ENCODE results near the gene HBP1. TPM values are rescaled to one million over a fixed set of nuclear protein-coding genes. Genes with fewer than 3 reads are reported as not detected.

The HBP1 gene
- total RNA-seq, 1 experiment from 2014 or later: 30.2 TPM

DNA sequence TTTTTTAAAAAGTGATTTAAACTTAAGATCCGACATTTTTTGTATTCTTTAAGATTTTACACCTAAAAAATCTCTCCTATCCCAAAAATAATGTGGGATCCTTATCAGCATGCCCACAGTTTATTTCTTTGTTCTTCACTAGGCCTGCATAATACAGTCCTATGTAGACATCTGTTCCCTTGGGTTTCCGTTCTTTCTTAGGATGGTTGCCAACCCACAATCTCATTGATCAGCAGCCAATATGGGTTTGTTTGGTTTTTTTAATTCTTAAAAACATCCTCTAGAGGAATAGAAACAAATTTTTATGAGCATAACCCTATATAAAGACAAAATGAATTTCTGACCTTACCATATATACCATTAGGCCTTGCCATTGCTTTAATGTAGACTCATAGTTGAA, 8.4 kb upstream of the HBP1 start:
- no peak for DNase-seq (ENCODE audit: unreplicated experiment)
- POLR2A ChIA-PET: no interaction called here
- BruUV-seq (replicated peaks): no TSS peak
- intact Hi-C loops (cut with micrococcal nuclease): loop anchor here (10.0 kb wide), 1 partner anchor 1096 kb away; no protein-coding TSS in a partner anchor
- TF ChIP-seq, protein P1, sequence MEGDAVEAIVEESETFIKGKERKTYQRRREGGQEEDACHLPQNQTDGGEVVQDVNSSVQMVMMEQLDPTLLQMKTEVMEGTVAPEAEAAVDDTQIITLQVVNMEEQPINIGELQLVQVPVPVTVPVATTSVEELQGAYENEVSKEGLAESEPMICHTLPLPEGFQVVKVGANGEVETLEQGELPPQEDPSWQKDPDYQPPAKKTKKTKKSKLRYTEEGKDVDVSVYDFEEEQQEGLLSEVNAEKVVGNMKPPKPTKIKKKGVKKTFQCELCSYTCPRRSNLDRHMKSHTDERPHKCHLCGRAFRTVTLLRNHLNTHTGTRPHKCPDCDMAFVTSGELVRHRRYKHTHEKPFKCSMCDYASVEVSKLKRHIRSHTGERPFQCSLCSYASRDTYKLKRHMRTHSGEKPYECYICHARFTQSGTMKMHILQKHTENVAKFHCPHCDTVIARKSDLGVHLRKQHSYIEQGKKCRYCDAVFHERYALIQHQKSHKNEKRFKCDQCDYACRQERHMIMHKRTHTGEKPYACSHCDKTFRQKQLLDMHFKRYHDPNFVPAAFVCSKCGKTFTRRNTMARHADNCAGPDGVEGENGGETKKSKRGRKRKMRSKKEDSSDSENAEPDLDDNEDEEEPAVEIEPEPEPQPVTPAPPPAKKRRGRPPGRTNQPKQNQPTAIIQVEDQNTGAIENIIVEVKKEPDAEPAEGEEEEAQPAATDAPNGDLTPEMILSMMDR (IDR thresholded peaks at IDR 0.05; ENCODE audit: unreplicated experiment): no peak
- Mint-ChIP-seq H3K27ac (ENCODE audit: low read depth, unreplicated experiment) (no peak overlapping the region), H3K4me1 (ENCODE audit: insufficient read depth, unreplicated experiment) (no peaks in the 10 kb centered on the region), H3K27me3 (ENCODE audit: insufficient read depth, unreplicated experiment) (no peaks in the 10 kb centered on the region), H3K4me3 (ENCODE audit: unreplicated experiment) (no peak overlapping the region), H3K36me3 (ENCODE audit: insufficient read depth, unreplicated experiment) (no peaks in the 10 kb centered on the region), H3K9me3 (ENCODE audit: unreplicated experiment) (no peaks in the 10 kb centered on the region)
- CTCF ChIA-PET: interaction anchor here (0.5 kb wide), 1 partner anchor 239 kb away, joined by 3 read pairs; no protein-coding TSS in a partner anchor

DNA sequence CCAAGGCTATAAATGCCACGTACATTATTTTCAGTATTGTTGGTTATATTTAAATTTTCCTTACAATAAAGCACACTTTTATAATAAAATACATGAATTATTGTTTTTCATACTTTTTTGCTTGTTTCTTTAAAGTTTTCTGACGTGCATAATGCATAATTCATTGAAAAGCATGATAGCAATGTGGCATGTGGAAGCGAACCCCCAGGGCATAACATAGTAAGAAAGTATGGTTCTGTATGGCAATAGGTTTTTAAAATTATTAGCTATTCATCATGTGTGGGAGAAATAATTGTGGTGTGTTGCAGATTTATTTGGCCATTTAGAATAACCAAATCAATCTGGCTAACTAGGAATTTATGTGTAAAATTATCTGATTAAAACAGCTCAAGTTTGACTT, 7.4 kb upstream of the HBP1 start:
- Mint-ChIP-seq H3K9me3 (ENCODE audit: unreplicated experiment) (no peaks in the 10 kb centered on the region), H3K4me1 (ENCODE audit: insufficient read depth, unreplicated experiment) (no peaks in the 10 kb centered on the region), H3K27me3 (ENCODE audit: insufficient read depth, unreplicated experiment) (no peaks in the 10 kb centered on the region), H3K4me3 (ENCODE audit: unreplicated experiment) (no peak overlapping the region), H3K27ac (ENCODE audit: low read depth, unreplicated experiment) (no peak overlapping the region), H3K36me3 (ENCODE audit: insufficient read depth, unreplicated experiment) (no peaks in the 10 kb centered on the region)
- no peak for DNase-seq (ENCODE audit: unreplicated experiment)
- intact Hi-C loops (cut with micrococcal nuclease): loop anchor here (10.0 kb wide), 1 partner anchor 1097 kb away; no protein-coding TSS in a partner anchor
- ChIA-PET CTCF (interaction anchor here (0.6 to 9.5 kb wide), 3 partner anchors 12 to 296 kb away, joined by 3 to 99 read pairs (median 4); no protein-coding TSS in a partner anchor), POLR2A (interaction anchor here (0.7 to 1.6 kb wide), 4 partner anchors 8 to 729 kb away, joined by 3 to 4 read pairs (median 3); partner anchors contain the start of gene DLD)
- no TSS peak for BruUV-seq (replicated peaks)
- TF ChIP-seq, protein P1 (IDR thresholded peaks at IDR 0.05; ENCODE audit: unreplicated experiment): no peak

DNA sequence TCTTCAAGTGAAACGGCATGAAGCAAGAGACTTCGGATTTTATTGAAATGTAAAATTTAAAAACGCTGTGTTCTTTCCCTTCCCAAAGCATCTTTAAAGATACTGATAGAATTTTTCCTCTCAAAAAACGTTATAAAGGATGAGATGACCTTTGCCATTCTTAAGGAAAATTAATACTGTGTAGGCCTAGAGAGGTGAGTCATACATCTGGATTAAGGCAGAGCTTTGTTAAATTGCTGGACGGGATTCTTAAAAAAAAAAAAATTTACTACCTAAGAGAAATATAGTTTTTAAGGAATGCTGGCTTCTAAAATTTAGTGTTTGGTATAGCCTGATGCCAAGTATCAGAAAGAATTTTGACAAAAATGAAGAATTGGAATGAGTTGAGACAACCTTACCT, 6.3 kb upstream of the HBP1 start:
- ChIA-PET CTCF (interaction anchor here (9.5 kb wide), 1 partner anchor 13 kb away, joined by 99 read pairs; no protein-coding TSS in a partner anchor), POLR2A (interaction anchor here (1.2 to 1.6 kb wide), 3 partner anchors 11 to 728 kb away, joined by 3 to 5 read pairs (median 4); partner anchors contain the start of gene DLD)
- Mint-ChIP-seq H3K36me3 (ENCODE audit: insufficient read depth, unreplicated experiment) (no peaks in the 10 kb centered on the region), H3K27me3 (ENCODE audit: insufficient read depth, unreplicated experiment) (no peaks in the 10 kb centered on the region), H3K9me3 (ENCODE audit: unreplicated experiment) (no peaks in the 10 kb centered on the region), H3K4me1 (ENCODE audit: insufficient read depth, unreplicated experiment) (no peaks in the 10 kb centered on the region), H3K27ac (ENCODE audit: low read depth, unreplicated experiment) (no peak overlapping the region), H3K4me3 (ENCODE audit: unreplicated experiment) (no peak overlapping the region)
- no TSS peak for BruUV-seq (replicated peaks)
- TF ChIP-seq, protein P1 (IDR thresholded peaks at IDR 0.05; ENCODE audit: unreplicated experiment): no peak
- intact Hi-C loops (cut with micrococcal nuclease): loop anchor here (10.0 kb wide), 1 partner anchor 1098 kb away; no protein-coding TSS in a partner anchor
- no peak for DNase-seq (ENCODE audit: unreplicated experiment)

DNA sequence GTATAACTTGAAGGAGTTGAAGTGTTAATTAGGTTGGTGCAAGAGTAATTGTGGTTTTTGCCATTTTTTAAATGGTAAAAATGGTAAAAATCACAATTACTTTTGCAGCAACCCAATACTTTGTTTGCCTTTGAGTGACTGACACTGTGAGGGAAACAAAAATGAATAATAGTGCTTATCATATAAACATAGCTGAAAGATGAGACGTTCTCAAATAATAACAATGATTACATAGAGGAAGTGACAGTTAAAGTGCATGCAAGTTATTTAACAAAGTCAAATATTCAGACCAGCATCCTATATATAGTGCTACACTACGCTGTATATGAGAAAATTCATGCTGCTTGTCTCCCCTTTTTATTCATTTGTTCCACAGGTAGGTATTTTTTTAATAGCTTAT, 4.7 kb upstream of the HBP1 start:
- H3K4me3 Mint-ChIP-seq (ENCODE audit: unreplicated experiment): no peak overlapping the region
- no peak overlapping the region for H3K27ac Mint-ChIP-seq (ENCODE audit: low read depth, unreplicated experiment)
- H3K9me3 Mint-ChIP-seq (ENCODE audit: unreplicated experiment): no peaks in the 10 kb centered on the region
- intact Hi-C loops (cut with micrococcal nuclease): loop anchor here (10.0 kb wide), 1 partner anchor 1099 kb away; no protein-coding TSS in a partner anchor
- no TSS peak for BruUV-seq (replicated peaks)
- POLR2A ChIA-PET: interaction anchor here (0.7 to 7.0 kb wide), 2 partner anchors 14 to 370 kb away, joined by 3 to 113 read pairs; no protein-coding TSS in a partner anchor
- TF ChIP-seq, protein P1 (IDR thresholded peaks at IDR 0.05; ENCODE audit: unreplicated experiment): no peak
- DNase-seq (ENCODE audit: unreplicated experiment): no peak
- no peaks in the 10 kb centered on the region for H3K4me1 Mint-ChIP-seq (ENCODE audit: insufficient read depth, unreplicated experiment)
- peaks cover 6% of the 10 kb centered on the region for H3K36me3 Mint-ChIP-seq (ENCODE audit: insufficient read depth, unreplicated experiment)
- CTCF ChIA-PET: interaction anchor here (0.9 to 9.5 kb wide), 2 partner anchors 15 to 352 kb away, joined by 3 to 99 read pairs; no protein-coding TSS in a partner anchor
- no peaks in the 10 kb centered on the region for H3K27me3 Mint-ChIP-seq (ENCODE audit: insufficient read depth, unreplicated experiment)

Measured in MCF 10A (cell line).